GM12891 (cell line): Measurements from ENCODE around the gene CCDC124.

Experiments
- PAX5 ChIP-seq: IDR thresholded peaks from 2 replicates; pipeline ENCODE4 v1.6.1; 2011; ENCODE audit warnings: low read length, moderate library complexity, mild to moderate bottlenecking; ENCODE audit not compliant: insufficient read depth, severe bottlenecking
- POLR2A ChIP-seq: IDR thresholded peaks from 2 replicates; pipeline ENCODE4 v1.6.1; 2011; ENCODE audit warnings: low read depth, low read length, control low read depth
- POLR2AphosphoS5 ChIP-seq: IDR thresholded peaks from 2 replicates; pipeline ENCODE4 v1.6.1; 2011; ENCODE audit warnings: low read depth, low read length, control low read depth
- SPI1 ChIP-seq: IDR thresholded peaks from 2 replicates; pipeline ENCODE4 v1.6.1; 2011; ENCODE audit warnings: low read depth, low read length, control low read depth
- TAF1 ChIP-seq: IDR thresholded peaks from 2 replicates; pipeline ENCODE4 v1.6.1; 2011; ENCODE audit warnings: low read depth, low read length, control low read depth

DNA sequence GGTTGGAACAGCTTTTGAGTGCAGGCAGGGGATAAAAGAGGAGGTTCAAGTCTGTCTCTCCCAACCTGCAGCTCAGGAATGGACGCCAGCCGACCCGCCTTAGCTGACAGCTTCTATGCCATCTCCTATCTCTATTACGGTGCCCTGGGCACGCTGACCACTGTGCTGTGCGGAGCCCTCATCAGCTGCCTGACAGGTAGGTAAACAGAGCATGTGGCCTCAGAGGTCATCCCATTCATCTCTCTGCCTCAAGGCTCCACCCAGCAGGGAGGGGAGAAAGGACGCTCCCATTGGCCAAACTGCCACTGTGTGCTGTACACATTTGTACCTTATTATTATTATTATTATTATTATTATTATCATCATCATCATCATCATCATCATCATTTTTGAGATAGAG lies 44.6 kb upstream of the CCDC124 start:
- TF ChIP-seq POLR2A = no peak
- no peak for TF ChIP-seq TAF1
- TF ChIP-seq POLR2AphosphoS5 = no peak
- no peak for TF ChIP-seq PAX5
- no peak for TF ChIP-seq SPI1
